Measurements from ENCODE around the gene KIRREL2. TPM values are rescaled to one million over a fixed set of nuclear protein-coding genes. Genes with fewer than 3 reads are reported as not detected.

Gene KIRREL2
- total and polyA plus RNA-seq, 3 donors from 2014 or later, result 0.56 to 0.87 (median 0.84) TPM

- H3K9me3 ChIP-seq, result no peaks in the 10 kb centered on the region
- no peaks in the 10 kb centered on the region for H3K4me1 ChIP-seq
- H3K36me3 ChIP-seq (ENCODE audit: low read depth, missing control alignments), result no peaks in the 10 kb centered on the region
- H3K27me3 ChIP-seq, result no peaks in the 10 kb centered on the region
- intact Hi-C loops (cut with DNase I; ENCODE audit: low total_unique reads), result no loop called here
- H3K4me3 ChIP-seq, result no peak overlapping the region
- TF ChIP-seq POLR2A (IDR thresholded peaks at IDR 0.05), result no peak
- TF ChIP-seq, protein P1, sequence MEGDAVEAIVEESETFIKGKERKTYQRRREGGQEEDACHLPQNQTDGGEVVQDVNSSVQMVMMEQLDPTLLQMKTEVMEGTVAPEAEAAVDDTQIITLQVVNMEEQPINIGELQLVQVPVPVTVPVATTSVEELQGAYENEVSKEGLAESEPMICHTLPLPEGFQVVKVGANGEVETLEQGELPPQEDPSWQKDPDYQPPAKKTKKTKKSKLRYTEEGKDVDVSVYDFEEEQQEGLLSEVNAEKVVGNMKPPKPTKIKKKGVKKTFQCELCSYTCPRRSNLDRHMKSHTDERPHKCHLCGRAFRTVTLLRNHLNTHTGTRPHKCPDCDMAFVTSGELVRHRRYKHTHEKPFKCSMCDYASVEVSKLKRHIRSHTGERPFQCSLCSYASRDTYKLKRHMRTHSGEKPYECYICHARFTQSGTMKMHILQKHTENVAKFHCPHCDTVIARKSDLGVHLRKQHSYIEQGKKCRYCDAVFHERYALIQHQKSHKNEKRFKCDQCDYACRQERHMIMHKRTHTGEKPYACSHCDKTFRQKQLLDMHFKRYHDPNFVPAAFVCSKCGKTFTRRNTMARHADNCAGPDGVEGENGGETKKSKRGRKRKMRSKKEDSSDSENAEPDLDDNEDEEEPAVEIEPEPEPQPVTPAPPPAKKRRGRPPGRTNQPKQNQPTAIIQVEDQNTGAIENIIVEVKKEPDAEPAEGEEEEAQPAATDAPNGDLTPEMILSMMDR (IDR thresholded peaks at IDR 0.05), result no peak
- no peak overlapping the region for H3K27ac ChIP-seq
- WGBS, 2 donors, result 83 to 90% methylated on average over 11 of the region's 11 CpGs
- DNase-seq, result no peak
These were observed 43.4 kb upstream of the KIRREL2 start for GRCh38 chr19:35813043-35813890.

GRCh38 chr19:35816262-35816661 is 40.4 kb upstream of the KIRREL2 start:
- Histone ChIP-seq H3K4me1 (no peaks in the 10 kb centered on the region), H3K4me3 (no peak overlapping the region), H3K27me3 (no peaks in the 10 kb centered on the region), H3K9me3 (no peaks in the 10 kb centered on the region), H3K36me3 (ENCODE audit: low read depth, missing control alignments) (no peaks in the 10 kb centered on the region), H3K27ac (no peak overlapping the region)
- no peak for TF ChIP-seq POLR2A (IDR thresholded peaks at IDR 0.05)
- TF ChIP-seq, protein P1 (IDR thresholded peaks at IDR 0.05), result no peak
- WGBS, 2 donors, result 52 to 61% methylated on average over 6 of the region's 6 CpGs
- intact Hi-C loops (cut with DNase I; ENCODE audit: low total_unique reads), result no loop called here
- DNase-seq, result no peak

DNA sequence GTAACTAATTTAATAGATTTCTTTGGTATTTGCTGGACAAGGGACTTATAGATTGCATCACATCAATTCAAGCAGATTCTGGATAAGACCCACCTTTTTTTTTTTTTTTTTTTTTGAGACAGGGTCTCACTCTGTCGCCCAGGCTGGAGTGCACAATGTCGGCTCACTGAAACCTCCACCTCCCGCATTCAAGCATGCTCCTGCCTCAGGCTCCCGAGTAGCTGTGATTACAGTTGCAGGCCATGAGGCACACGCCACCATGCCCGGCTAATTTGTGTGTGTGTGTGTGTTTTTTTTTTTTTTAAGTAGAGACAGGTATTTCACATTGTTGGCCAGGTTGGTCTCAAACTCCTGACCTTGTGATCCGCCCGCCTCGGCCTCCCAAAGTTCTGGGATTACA is 39.9 kb upstream of the KIRREL2 start:
- H3K4me1 ChIP-seq, result no peaks in the 10 kb centered on the region
- no peaks in the 10 kb centered on the region for H3K9me3 ChIP-seq
- intact Hi-C loops (cut with DNase I; ENCODE audit: low total_unique reads), result no loop called here
- H3K27ac ChIP-seq, result no peak overlapping the region
- no peak for TF ChIP-seq POLR2A (IDR thresholded peaks at IDR 0.05)
- TF ChIP-seq, protein P1 (IDR thresholded peaks at IDR 0.05), result no peak
- no peak overlapping the region for H3K4me3 ChIP-seq
- no peak for DNase-seq
- H3K27me3 ChIP-seq, result no peaks in the 10 kb centered on the region
- 81 to 85% methylated on average over 8 to 9 of the region's 9 CpGs for WGBS, 2 donors
- H3K36me3 ChIP-seq (ENCODE audit: low read depth, missing control alignments), result no peaks in the 10 kb centered on the region

GRCh38 chr19:35818445-35818844 is 38.3 kb upstream of the KIRREL2 start:
- H3K36me3 ChIP-seq (ENCODE audit: low read depth, missing control alignments), result no peaks in the 10 kb centered on the region
- H3K9me3 ChIP-seq, result no peaks in the 10 kb centered on the region
- H3K27me3 ChIP-seq, result no peaks in the 10 kb centered on the region
- intact Hi-C loops (cut with DNase I; ENCODE audit: low total_unique reads), result no loop called here
- no peak overlapping the region for H3K4me3 ChIP-seq
- WGBS, 2 donors, result 62 to 87% methylated on average over 3 of the region's 3 CpGs
- DNase-seq, result no peak
- H3K4me1 ChIP-seq, result no peaks in the 10 kb centered on the region
- H3K27ac ChIP-seq, result no peak overlapping the region
- no peak for TF ChIP-seq POLR2A (IDR thresholded peaks at IDR 0.05)
- TF ChIP-seq, protein P1 (IDR thresholded peaks at IDR 0.05), result no peak

- Histone ChIP-seq H3K36me3 (ENCODE audit: low read depth, missing control alignments) (no peaks in the 10 kb centered on the region), H3K27ac (no peak overlapping the region), H3K27me3 (no peaks in the 10 kb centered on the region), H3K4me1 (no peaks in the 10 kb centered on the region), H3K9me3 (no peaks in the 10 kb centered on the region), H3K4me3 (no peak overlapping the region)
- DNase-seq, result no peak
- WGBS, 2 donors, result 65 to 74% methylated on average over 3 of the region's 3 CpGs
- TF ChIP-seq, protein P1 (IDR thresholded peaks at IDR 0.05), result no peak
- TF ChIP-seq POLR2A (IDR thresholded peaks at IDR 0.05), result no peak
- intact Hi-C loops (cut with DNase I; ENCODE audit: low total_unique reads), result no loop called here
These were observed 34.1 kb upstream of the KIRREL2 start for GRCh38 chr19:35822579-35822978.

Data from testis (tissue), 3 donors.